NCI-H774 (cell line): ENCODE results near the gene MCOLN2.
"Not testable (repeated sequence)": the region's sequence is repeated elsewhere in the genome, so short reads cannot be mapped to it uniquely, and the experiment has no call there.

Experiments
- DNase-seq: peaks from one replicate; lab custom pipeline; 2025; lab: John Stamatoyannopoulos, UW

Gene MCOLN2

GRCh38 chr1:84941843-84942242, 55.1 kb downstream of the MCOLN2 start:
- no peak for DNase-seq

- DNase-seq = no peak
These were observed 56.4 kb downstream of the MCOLN2 start for GRCh38 chr1:84940481-84940880.

DNA sequence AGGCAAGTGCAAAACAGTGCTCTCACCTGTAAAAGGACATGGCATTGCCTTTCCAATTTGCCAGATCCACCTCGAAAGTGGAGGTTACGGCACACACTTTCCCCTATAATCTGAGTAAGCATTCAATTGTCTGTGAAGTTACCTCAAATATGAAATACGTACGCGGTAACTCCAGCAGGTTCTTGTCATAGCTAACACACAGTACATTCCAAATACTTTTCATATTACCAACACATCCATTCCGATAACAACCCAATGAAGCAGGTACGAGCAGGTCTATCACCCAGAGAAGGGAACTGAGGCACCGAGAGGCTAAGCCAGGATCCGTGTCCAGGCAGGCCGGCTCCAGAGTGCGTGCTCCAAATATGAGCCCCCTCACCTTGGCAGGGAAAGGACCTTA, 57.2 kb downstream of the MCOLN2 start:
- no peak for DNase-seq

- DNase-seq = no peak
These were observed 57.8 kb downstream of the MCOLN2 start for GRCh38 chr1:84939151-84939550.

DNA sequence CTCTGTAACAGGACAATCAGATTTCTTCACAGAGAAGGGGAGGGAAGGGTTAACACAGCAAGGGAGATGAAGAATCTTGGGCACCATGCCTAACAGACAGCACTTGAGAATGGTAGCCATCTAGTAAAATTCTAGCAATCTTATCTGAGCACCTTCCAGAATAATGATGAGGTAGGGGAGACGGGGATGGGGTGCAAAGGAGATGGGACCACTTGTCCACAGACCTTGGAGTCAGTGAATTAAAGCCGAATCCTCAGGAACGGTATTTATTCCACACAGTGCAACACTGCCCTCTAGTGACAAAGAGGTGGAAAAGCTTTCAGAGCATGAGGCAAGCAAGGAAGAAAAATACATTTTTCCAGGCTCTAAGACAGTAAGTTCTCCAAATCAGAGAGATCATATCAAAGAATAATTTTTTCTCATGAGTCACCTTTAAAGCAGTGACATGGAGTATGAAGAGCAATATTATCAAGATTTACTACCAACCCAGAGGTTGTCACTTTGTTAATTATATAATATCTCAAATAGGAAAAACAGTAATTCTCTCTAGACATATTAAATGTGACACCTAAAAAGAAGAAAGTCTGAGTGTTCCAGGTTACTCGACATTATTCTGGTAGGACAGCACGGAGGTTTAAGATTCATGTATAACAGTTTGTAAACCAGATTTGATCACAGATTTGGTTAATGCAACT, 60.6 kb downstream of the MCOLN2 start:
- peak; percentile 69 for DNase-seq

DNA sequence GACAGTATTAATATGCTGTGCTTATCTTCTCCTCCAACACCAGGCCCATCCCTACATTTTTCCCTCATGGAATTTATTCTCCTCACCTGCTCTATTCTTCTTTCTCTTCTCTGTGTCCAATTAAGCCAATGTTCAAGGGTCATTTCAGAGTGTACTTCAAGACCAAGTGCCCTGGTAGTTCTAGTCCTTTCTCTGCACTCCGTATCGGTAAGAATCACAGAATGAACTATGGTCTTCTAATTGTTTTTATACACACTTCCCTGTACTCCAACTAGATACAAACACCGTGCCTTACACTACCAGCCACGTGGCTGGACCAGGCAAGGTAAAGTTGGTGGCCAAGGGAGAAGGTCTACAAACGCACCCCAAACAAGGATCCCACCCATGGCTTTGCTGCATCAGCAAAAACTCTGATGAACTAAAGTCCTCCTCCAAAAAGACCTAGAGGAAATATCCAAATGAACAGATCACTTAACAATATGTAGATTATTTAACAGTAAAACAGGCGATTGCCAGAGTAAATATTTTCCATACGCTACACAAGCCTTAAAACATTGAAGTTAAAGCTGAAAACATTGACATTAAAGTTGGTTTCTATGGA, 63.8 kb downstream of the MCOLN2 start:
- no peak for DNase-seq

DNA sequence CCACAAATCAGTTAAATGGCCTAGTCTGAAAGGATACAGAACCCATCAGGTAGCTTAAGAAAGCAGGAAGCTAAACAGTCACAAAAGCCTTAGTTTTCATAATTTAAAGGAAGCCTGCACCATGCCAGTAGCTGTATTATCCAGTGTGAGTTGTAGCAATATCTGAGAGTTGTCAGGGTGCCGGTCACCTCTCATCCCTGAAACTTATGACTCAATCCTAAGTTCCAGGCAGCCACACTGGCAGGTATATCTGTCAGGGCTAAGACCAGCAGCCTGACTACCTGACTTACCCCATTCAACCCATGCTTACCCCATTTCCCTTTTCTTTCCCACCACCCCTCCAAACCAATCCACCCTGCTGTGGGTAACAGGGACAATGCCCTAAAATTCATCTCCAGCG, 66.1 kb downstream of the MCOLN2 start:
- DNase-seq = no peak

DNA sequence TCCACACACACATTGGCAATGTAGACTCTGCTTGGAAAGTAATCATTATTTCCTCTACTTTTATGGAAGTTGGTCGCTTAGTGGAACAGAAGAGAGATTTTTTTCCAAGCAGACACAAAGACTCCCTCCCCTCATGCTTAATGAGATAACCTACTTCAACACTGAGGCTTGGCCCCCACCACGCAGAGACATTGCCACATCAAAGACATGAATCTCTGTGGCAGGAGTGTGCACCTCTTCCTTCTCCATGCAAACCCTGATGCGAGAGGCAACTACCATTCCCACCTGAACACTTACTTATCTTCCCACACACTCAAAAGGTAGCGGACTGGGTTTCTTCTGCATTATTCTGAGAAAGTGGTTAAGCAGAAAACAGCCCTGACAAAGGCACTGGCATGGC, 66.6 kb downstream of the MCOLN2 start:
- DNase-seq = no peak

DNA sequence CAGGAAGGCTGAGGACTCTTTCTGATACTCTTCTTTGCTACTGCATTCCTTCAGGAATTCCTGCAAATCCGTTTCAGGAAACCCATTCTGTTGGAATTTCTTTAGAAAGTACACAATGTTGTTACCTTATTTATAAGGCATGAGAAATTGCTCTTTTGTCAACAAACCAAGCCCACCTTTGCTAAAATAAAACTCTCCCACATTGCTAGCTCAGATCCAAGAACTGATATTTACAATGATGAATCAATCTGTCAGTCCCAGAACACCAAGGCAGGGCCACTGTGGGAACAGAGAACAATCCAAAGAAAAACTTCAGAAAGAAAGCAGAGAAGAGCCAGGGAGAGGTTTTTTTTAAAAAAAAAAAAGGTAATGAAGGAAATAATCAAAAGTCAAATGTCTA, 67.3 kb downstream of the MCOLN2 start:
- no peak for DNase-seq

GRCh38 chr1:84928979-84929378, 67.9 kb downstream of the MCOLN2 start:
- DNase-seq = no peak

DNA sequence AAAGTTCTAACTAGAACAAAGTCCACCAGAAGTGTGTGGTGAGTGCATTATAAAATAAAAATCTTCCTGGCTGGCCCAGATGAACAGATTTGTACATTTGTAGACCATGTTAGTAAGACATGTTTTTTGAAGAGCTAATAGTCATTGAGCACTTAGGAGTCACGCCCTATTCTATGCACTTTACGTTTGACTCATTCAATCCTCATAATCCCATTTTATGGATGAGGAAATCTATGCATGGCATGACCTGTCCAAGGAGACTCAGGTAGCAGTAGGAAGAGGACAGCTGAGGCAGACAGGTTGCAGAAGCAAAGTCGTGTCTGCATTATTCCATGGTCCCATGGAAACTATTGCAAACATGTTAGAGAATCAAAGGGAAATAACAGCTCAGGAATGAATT, 73.6 kb downstream of the MCOLN2 start:
- DNase-seq = no peak

- DNase-seq = no peak
These were observed 76.8 kb downstream of the MCOLN2 start for GRCh38 chr1:84920159-84920558.

DNA sequence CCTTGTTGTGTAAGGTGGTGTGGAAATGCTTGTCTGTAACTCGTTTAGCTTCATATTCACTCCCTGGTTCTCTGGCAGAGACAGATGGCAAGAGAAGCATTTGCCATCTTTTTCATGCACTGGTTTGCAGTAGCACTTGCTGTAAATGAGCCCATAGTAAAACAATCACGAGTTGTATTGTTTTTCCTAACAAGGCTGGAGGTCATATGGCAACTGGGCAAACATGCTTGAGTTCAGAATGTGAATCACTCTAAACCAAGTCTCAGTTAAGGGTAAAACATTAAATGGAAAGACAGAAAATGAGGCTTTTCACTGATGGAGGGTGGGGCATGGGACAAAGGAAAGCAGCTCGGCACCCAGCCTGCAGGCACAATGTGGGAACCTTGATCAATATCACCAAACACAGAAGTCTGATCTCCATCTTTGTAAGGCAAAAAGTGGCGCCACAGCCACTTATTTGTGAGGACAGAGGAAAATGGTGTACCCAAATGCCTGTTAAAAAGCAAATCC, 77.4 kb downstream of the MCOLN2 start:
- DNase-seq = no peak

- DNase-seq = no peak
These were observed 78.1 kb downstream of the MCOLN2 start for GRCh38 chr1:84918726-84919336.

DNA sequence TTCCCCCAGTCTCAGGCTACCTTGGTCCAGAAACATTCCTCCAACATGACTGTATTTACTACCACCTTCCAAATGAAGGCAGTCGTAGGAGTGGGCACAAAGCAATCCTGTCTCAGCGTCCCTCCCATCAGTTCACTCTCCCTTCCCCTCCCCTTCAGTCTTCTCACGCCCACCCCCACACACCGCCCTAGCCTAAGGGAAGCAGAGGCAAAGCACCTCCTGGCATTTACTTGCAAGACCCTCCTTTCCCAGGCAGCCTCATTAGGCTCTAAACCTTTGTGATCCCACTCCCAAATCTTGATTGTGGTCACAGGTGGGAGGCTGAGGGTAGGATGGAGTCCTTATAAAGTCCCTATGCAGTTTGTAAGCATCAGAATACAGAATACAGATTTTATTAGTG, 80.0 kb downstream of the MCOLN2 start:
- DNase-seq = no peak

- DNase-seq = no peak
These were observed 83.4 kb downstream of the MCOLN2 start for GRCh38 chr1:84913555-84913892.

DNA sequence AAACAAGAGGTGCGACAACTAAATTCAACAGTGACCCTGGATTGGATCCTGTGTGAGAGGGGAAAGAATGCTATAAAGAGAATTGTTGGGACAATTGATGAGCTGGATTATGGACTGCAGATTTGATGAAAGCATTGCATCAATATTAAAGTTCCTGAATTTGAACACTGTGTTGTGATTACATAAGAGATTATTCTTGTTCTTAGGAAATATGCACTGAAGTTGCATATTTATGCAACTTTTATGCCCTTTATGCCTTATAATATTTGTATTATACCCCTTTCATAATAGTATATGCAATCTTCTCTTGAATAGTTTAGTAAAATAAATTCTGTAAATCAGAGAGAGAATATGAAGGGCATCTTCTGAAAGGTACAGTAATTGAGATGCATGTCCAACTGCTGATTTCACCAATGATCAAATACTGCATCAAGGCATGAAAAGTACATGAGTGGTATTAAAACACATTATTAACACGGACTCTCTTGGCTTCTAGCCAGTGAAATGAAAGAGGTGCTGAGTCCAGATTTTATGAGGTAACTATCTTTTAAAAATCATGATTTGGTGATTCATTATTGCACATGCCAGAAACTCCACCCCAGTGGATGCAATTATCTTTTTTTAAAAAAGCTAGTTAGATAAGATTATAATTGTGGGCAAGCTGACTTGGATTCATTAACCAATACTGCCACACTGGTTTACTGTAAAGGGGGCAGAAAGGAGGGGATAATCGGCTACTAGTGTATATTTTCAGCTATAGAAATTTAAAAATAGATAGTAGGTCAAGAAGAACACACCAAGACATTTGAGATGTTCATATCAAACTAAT, 84.0 kb downstream of the MCOLN2 start:
- no peak for DNase-seq

DNA sequence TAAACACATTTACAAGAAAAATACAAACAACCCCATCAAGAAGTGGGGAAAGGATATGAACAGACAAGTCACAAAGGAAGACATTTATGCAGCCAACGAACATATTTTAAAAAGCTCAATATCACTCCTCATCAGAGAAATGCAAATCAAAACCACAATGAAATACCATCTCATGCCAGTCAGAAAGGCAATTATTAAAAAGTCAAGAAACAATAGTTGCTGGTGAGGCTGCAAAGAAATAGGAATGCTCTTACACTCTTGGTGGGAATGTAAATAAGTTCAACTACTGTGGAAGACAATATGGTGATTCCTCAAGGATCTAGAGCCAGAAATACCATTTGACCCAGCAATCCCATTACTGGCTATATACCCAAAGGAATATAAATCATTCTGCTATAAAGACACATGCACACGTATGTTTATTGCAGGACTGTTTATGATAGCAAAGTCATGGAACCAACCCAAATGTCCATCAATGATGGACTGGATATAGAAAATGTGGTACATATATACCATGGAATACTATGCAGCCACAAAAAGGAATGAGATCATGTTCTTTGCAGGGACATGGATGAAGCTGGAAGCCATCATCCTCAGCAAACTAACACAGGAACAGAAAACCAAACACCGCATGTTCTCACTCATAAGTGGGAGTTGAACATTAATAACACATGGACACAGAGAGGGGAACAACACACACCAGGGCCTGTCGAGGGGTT, 88.0 kb downstream of the MCOLN2 start:
- not testable (repeated sequence) for DNase-seq

GRCh38 chr1:84907095-84907827, 89.7 kb downstream of the MCOLN2 start:
- DNase-seq = no peak

- not testable (repeated sequence) for DNase-seq
These were observed 94.2 kb downstream of the MCOLN2 start for GRCh38 chr1:84902727-84903126.

DNA sequence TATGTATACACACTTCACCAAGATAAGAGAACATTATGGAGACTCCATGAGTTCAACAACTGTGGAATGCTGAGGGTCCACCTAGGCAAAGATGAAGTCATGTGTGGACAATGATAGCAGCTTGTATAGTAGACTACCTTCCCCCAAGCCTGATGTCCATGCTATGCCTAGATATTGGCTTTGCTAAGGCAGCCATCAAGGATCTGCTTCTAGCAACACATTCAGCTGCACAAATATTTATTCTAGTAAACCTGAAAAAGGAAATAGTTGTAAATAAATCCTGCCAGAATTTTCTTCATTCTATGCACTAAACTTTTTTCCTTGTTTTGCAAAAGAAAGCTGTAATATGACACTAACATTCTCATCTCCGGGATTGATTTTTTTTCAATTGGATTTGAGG, 96.9 kb downstream of the MCOLN2 start:
- peak; percentile 11 for DNase-seq
